HG02840 (cell line): ENCODE data around the gene ZC2HC1B.
"Not testable (repeated sequence)": the region's sequence is repeated elsewhere in the genome, so short reads cannot be mapped to it uniquely, and the experiment has no call there.

Experiments
- ATAC-seq: cut with Tn5 transposase; IDR thresholded peaks from one replicate; pipeline ENCODE4 v1.9.1; 2021; ENCODE audit warnings: mild to moderate bottlenecking, moderate library complexity, moderate number of reproducible peaks; ENCODE audit not compliant: unreplicated experiment, low FRiP score

ZC2HC1B gene

GRCh38 chr6:143867236-143867635 lies 3.0 kb downstream of the ZC2HC1B start:
- no peak for ATAC-seq

DNA sequence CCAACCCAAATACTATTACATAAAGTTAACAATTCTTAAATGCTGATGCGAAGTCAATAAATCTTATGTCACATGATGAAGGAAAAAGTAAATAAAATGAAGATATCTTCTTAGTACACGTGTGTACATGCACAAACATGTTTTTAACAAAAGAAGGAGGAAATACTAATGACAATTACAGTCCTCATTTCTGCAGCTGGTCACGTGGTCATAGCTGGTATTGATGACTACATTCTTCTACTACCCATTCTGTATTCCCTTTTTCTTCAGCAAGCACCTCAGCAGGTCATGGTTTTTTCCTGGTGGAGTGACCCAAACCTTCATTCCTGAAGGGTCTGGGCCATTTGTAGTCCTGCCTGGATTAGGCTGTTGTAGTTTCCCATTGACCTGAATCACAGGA lies 4.5 kb downstream of the ZC2HC1B start:
- ATAC-seq = not testable (repeated sequence)

- ATAC-seq = not testable (repeated sequence)
These were observed 7.0 kb downstream of the ZC2HC1B start for GRCh38 chr6:143871202-143871730.

DNA sequence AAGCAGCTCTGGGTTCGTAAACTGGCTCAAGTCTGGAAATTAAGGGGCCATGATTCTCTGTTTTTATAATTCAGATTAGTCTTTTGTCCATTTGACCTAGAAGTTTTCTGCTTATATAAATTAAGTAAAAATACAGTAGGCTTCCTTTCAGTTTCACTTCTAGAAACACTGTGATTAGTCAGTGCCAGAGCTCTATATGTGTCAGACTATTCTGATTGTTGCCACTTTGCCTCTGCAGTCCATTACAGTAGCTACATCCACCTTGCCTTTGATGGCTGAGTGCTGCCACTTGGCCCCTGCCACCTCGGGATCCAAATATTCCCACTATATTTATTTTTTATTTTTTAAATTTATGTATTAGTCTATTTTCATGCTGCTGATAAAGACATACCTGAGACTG lies 7.9 kb downstream of the ZC2HC1B start:
- ATAC-seq = peak; percentile 83

DNA sequence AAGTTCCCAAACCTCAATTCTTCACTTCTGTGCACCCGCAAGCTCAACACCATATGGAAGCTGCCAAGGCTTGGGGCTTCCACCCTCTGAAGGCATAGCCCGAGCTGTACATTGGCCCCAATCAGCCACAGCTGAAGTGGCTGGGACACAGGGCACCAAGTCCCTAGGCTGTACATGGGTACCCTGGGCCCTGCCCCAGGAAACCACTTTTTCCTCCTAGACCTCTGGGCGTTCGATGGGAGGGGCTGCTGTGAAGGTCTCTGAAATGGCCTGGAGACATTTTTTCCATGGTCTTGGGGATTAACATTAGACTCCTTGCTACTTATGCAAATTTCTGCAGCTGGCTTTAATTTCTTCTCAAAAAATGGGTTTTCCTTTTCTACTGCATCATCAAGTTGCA lies 9.3 kb downstream of the ZC2HC1B start:
- not testable (repeated sequence) for ATAC-seq

DNA sequence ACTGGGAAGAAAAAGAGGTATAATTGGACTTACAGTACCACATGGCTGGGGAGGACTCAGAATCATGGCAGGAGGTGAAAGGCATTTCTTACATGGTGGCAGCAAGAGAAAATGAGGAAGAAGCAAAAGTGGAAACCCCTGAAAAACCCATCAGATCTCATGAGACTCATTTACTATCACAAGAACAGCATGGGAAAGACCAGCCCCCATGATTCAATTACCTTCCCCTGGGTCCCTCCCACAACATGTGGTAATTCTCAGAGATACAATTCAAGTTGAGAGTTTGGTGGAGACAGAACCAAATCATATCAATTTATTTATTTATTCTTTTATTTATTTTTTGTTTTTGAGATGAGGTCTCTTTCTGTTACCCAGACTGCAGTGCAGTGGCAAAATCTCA lies 10.2 kb downstream of the ZC2HC1B start:
- ATAC-seq = not testable (repeated sequence)

- no peak for ATAC-seq
These were observed 13.5 kb downstream of the ZC2HC1B start for GRCh38 chr6:143877584-143878271.

- no peak for ATAC-seq
These were observed 14.0 kb downstream of the ZC2HC1B start for GRCh38 chr6:143878272-143878760.

GRCh38 chr6:143880412-143880811 lies 16.1 kb downstream of the ZC2HC1B start:
- no peak for ATAC-seq

GRCh38 chr6:143882401-143882930 lies 18.2 kb downstream of the ZC2HC1B start:
- no peak for ATAC-seq

- ATAC-seq = no peak
These were observed 20.1 kb downstream of the ZC2HC1B start for GRCh38 chr6:143884216-143884900.

- no peak for ATAC-seq
These were observed 20.8 kb downstream of the ZC2HC1B start for GRCh38 chr6:143885116-143885515.

DNA sequence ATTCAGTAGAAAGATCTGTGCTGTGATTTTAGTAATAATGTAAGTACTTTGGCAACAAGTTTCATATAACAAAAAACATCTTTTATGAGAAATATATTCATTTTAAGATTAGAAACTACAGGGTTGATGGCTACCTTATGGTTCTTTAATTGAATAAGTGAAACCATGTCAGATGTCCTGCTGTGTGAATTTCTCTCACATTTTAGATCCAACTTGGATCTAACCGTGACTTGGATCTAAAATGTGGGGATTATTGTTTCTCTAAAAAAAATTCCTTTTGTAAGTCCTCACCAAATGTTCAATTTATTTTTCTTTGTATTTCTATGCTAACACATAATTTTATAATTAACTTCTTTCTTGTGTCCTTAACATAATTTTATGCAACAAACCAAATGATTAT lies 30.4 kb downstream of the ZC2HC1B start:
- ATAC-seq = no peak

DNA sequence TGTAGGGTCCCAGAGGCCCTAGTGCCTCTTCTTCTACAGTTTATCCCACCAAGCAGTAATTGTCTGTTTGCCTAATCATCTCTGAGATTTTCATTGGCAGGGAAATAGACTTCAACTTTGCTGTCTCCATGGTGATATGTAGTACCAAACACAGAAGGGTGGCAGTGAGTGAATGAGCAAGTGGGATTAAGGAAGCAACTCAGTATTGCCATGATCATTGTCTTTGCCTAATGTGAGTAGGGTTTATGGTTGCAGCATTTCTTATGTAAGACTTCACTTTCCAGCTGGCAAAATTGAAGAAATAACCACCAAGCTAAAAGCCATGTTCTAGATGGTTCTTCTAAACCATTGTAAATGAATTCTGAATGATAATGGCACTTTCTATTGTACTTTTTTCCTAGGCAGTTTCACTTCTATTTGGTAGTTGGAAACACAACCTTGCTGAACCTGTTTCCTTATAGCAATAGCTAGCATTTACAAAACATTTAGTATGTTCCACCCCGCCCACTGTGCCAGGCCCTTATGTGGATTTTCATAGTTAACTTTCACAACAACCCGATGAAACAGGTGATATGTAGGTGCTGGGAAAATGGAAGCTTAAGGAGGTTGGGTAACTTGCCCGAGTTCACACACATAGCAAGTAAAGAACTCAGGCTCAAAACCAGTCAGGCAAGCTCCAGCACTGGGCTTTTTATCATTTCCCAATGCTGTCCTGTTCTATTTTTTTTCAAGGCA lies 32.0 kb downstream of the ZC2HC1B start:
- ATAC-seq = no peak

- no peak for ATAC-seq
These were observed 36.1 kb downstream of the ZC2HC1B start for GRCh38 chr6:143900358-143900757.

DNA sequence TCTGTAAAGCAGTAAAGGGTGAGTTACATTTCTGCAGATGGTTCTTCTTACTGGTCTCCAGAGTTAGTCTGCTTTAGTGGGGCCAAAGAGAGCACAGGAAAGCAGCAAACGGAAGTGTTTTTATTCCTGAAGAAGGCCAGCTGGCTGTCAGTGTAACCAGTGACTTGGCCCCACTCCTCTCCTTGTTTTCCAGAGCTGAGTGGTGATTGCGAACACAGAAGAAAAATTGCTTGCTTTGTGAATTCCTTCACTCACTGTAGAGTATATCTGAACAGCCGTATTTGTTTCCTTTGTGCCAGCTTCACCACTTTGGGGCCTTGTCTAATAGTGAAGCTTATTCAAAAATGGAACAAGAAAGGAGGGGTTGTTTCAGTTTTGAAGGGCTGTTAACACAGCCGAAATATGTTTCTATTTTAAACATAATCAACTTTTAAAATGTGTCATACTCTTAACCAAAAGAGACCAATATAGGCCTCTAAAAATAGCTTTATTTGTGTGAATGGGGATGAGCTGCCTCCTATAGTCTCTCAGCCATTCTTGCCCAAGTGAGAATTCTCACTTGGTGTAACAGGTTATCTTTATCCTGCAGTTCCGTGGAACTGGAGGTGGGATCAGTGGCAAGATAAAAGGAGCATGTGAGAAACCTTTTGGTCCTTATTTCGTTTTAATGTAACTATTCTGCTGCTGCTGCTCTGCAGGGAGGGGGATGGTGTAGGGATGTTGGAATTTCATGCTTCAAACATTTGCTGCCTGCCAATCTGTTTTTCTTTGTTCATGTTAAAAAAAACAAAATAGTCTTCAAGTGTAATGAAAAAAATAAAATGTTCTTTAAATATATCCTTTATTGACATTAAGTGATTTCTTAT lies 37.8 kb downstream of the ZC2HC1B start:
- ATAC-seq = peak; percentile 97

- no peak for ATAC-seq
These were observed 38.6 kb downstream of the ZC2HC1B start for GRCh38 chr6:143902827-143903226.

DNA sequence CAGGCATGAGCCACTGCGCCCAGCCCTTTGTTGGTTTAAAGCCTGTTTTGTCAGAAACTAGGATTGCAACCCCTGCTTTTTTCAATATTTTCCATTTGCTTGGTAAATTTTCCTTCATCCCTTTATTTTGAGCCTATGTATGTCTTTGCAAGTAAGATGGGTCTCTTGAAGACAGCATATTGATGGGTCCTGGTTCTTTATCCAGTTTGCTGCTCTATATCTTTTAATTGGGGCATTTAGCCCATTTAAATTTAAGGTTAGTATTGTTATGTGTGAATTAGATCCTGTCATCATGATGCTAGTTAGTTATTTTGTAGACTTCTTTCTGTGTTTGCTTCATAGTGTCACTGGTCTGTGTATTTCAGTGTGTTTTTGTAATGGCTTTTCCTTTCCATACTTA lies 46.8 kb downstream of the ZC2HC1B start:
- no peak for ATAC-seq

DNA sequence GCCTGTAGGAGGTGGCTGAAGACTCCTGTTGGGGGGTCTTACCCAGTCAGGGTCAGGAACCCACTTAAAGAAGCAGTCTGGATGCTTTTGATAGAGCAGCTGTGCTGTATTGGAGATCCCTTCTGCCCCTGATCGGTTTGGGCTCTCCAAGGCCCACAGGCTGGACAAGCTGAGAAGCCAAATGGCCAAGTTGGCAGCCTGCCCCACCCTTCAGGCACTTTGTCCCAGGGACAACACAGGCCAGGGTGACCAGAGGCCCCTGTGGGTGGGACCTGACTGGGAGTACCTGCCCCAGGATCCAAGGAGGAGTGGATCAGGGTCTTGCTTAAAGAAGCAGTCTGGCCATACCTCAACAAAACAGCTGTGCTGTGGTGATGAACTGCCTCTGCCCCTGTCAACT lies 48.4 kb downstream of the ZC2HC1B start:
- no peak for ATAC-seq

DNA sequence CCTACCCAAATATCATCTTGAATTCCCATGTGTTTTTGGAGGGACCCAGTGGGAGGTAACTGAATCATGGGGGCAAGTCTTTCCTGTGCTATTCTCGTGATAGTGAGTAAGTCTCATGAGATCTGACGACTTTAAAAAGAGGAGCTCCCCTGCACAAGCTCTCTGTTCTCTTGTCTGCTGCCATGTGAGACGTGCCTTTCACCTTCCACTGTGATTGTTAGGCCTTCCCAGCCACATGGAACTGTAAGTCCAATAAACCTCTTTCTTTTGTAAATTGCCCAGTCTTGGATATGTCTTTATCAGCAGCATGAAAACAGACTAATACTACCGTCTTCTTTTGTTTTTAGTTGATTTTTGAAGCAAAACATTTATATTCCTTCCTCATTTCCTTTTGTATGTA lies 52.8 kb downstream of the ZC2HC1B start:
- ATAC-seq = not testable (repeated sequence)
